Keratinocyte (primary cell): ENCODE results near the gene NF1. TPM values are rescaled to one million over a fixed set of nuclear protein-coding genes. Genes with fewer than 3 reads are reported as not detected.

Source experiments
- DNase-seq: peaks from one replicate; pipeline ENCODE4 v3.0.0-alpha.2; 2011; ENCODE audit warnings: low read depth, missing footprints, low spot score
- FAIRE-seq: peaks from 2 replicates; lab custom pipeline; 2011; peaks lifted over from hg19 to GRCh38; lab: Jason Lieb, UNC
- H2AFZ ChIP-seq: 2 replicates; pipeline ENCODE4 v1.6.0; 2012; ENCODE audit warnings: low read length, control low read depth, inconsistent platforms; ENCODE audit not compliant: control insufficient read depth
- H3K27ac ChIP-seq: 2 replicates; pipeline ENCODE4 v1.5.1; 2011; ENCODE audit warnings: low read length; ENCODE audit not compliant: control insufficient read depth, insufficient read depth
- H3K27me3 ChIP-seq: 3 replicates; pipeline ENCODE4 v1.6.0; 2011; ENCODE audit warnings: low read length; ENCODE audit not compliant: control insufficient read depth, insufficient read depth; ENCODE audit errors: extremely low read depth
- H3K36me3 ChIP-seq, 2 experiments: 2 replicates in 1 of 2; 3 replicates in 1 of 2; pipeline ENCODE4 v1.5.1; 2011; ENCODE audit warnings: low read length in 2 of 2, mild to moderate bottlenecking in 1 of 2; ENCODE audit not compliant: control insufficient read depth in 2 of 2, insufficient read depth in 2 of 2; ENCODE audit errors: extremely low read depth in 1 of 2
- H3K4me1 ChIP-seq: 3 replicates; pipeline ENCODE4 v1.5.1; 2011; ENCODE audit warnings: low read length; ENCODE audit not compliant: control insufficient read depth, insufficient read depth; ENCODE audit errors: extremely low read depth
- H3K4me2 ChIP-seq: 3 replicates; pipeline ENCODE4 v1.6.0; 2011; ENCODE audit warnings: low read depth, low read length; ENCODE audit not compliant: control insufficient read depth, insufficient read depth; ENCODE audit errors: extremely low read depth
- H3K4me3 ChIP-seq, 3 experiments: fragments of 200-600 bp in 1 of 3; sonication (generic) in 1 of 3; 2 replicates in 2 of 3; 3 replicates in 1 of 3; pipeline ENCODE4 v1.5.1; 2011 to 2016; ENCODE audit warnings: low read length in 3 of 3, mild to moderate bottlenecking in 3 of 3, control low read depth in 2 of 3, inconsistent platforms in 1 of 3, low read depth in 1 of 3, mixed read lengths in 1 of 3, mixed run types in 1 of 3, moderate library complexity in 1 of 3; ENCODE audit not compliant: control insufficient read depth in 2 of 3, insufficient read depth in 2 of 3; ENCODE audit errors: extremely low read depth in 1 of 3
- H3K79me2 ChIP-seq: 2 replicates; pipeline ENCODE4 v1.6.0; 2012; ENCODE audit warnings: low read length; ENCODE audit not compliant: control insufficient read depth, insufficient read depth
- H3K9ac ChIP-seq: 3 replicates; pipeline ENCODE4 v1.6.0; 2011; ENCODE audit warnings: low read length; ENCODE audit not compliant: control insufficient read depth, insufficient read depth; ENCODE audit errors: extremely low read depth
- H3K9me1 ChIP-seq: 3 replicates; pipeline ENCODE4 v1.6.0; 2011; ENCODE audit warnings: low read length; ENCODE audit not compliant: control insufficient read depth, insufficient read depth; ENCODE audit errors: extremely low read depth
- H3K9me3 ChIP-seq: 2 replicates; pipeline ENCODE4 v1.5.1; 2012; ENCODE audit warnings: low read depth, low read length; ENCODE audit not compliant: control insufficient read depth
- H4K20me1 ChIP-seq: 3 replicates; pipeline ENCODE4 v1.6.0; 2011; ENCODE audit warnings: low read length; ENCODE audit not compliant: control insufficient read depth, insufficient read depth; ENCODE audit errors: extremely low read depth
- EZH2 ChIP-seq: IDR thresholded peaks from one replicate; pipeline ENCODE4 v1.6.1; 2012; ENCODE audit warnings: inconsistent platforms, mild to moderate bottlenecking, low read length, moderate library complexity
- dilution Hi-C: fragments of 300-500 bp; cut with MboI; formaldehyde crosslinking; loops from one replicate; pipeline ENCODE4 v1.7.0; 2020; ENCODE audit warnings: low sequenced_read_pairs; ENCODE audit not compliant: extremely low pct_ligation_motif_present
- polyA plus RNA-seq, 5 experiments: library from polyadenylated mRNA; depleted of rRNA in 3 of 5; stranded (reverse) in 3 of 5; stranded (forward) in 1 of 5; unstranded in 1 of 5; fragments of >200 nt; gene quantifications; 1 replicate in 1 of 5; 2 replicates in 3 of 5; 3 replicates in 1 of 5; pipeline versions ENCODE4 v1.2.1 to v1.2.3, GENCODE V29; 2011 to 2012; ENCODE audit warnings: missing spikeins in 2 of 5, low read depth in 1 of 5, low replicate concordance in 1 of 5
- TF ChIP-seq, protein P1 (sequence below), 3 experiments: IDR thresholded peaks in 1 of 3; conservative IDR thresholded peaks in 1 of 3; optimal IDR thresholded peaks in 1 of 3; 2 replicates in 2 of 3; 3 replicates in 1 of 3; pipeline versions ENCODE3 to v1.5.1; 2011; ENCODE audit warnings: low read length in 3 of 3, mild to moderate bottlenecking in 3 of 3, moderate library complexity in 2 of 3, control low read depth in 1 of 3, inconsistent platforms in 1 of 3; ENCODE audit not compliant: insufficient read depth in 2 of 3; ENCODE audit errors: extremely low read depth in 1 of 3

Gene NF1
- polyA plus RNA-seq, 1 donor (not counting 4 experiments of a cell fraction or from before 2014, with no cell fraction given): 26.7 TPM

DNA sequence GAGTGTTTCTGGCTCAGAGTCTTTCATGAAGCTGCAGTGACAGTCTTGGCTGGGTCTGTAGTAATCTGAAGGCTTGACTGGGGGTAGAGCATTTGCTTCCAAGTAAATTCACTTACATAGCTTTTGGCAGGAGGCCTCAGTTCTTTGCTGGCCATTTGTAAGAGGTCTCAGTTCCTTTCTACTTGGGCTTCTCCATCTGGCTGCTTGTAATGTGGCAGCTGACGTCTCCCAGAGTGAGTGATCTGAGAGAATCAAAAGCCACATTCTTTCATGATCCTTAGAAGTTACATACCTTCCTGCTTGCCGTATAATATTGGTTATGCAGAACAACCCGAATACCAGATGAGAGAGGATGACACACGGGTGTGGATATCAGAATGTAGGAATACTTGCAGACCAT, 39.8 kb downstream of the NF1 start:
- peaks cover 8% of the 10 kb centered on the region for H3K9me1 ChIP-seq
- H3K27ac ChIP-seq: no peak overlapping the region
- peaks cover 0 to 3% of the 10 kb centered on the region in 2 experiments for H3K36me3 ChIP-seq
- H3K9ac ChIP-seq: no peak overlapping the region
- H3K4me3 ChIP-seq: no peak overlapping the region
- H4K20me1 ChIP-seq: peaks cover 11% of the 10 kb centered on the region
- H3K27me3 ChIP-seq: no peaks in the 10 kb centered on the region
- H2AFZ ChIP-seq: no peak overlapping the region
- TF ChIP-seq, protein P1, sequence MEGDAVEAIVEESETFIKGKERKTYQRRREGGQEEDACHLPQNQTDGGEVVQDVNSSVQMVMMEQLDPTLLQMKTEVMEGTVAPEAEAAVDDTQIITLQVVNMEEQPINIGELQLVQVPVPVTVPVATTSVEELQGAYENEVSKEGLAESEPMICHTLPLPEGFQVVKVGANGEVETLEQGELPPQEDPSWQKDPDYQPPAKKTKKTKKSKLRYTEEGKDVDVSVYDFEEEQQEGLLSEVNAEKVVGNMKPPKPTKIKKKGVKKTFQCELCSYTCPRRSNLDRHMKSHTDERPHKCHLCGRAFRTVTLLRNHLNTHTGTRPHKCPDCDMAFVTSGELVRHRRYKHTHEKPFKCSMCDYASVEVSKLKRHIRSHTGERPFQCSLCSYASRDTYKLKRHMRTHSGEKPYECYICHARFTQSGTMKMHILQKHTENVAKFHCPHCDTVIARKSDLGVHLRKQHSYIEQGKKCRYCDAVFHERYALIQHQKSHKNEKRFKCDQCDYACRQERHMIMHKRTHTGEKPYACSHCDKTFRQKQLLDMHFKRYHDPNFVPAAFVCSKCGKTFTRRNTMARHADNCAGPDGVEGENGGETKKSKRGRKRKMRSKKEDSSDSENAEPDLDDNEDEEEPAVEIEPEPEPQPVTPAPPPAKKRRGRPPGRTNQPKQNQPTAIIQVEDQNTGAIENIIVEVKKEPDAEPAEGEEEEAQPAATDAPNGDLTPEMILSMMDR (optimal IDR thresholded peaks at IDR 0.05 in 1 of 3, IDR thresholded peaks at IDR 0.05 in 1 of 3, conservative IDR thresholded peaks at IDR 0.05 in 1 of 3; ENCODE audit: extremely low read depth in 1 of 3, insufficient read depth in 2 of 3, low read length in 3 of 3): no peak
- TF ChIP-seq EZH2: no peak
- no peaks in the 10 kb centered on the region for H3K9me3 ChIP-seq
- peaks cover 41% of the 10 kb centered on the region for H3K79me2 ChIP-seq
- dilution Hi-C loops: no loop called here
- no peak for FAIRE-seq
- no peak overlapping the region for H3K4me2 ChIP-seq
- H3K4me1 ChIP-seq: peaks cover 11% of the 10 kb centered on the region
- no peak for DNase-seq

DNA sequence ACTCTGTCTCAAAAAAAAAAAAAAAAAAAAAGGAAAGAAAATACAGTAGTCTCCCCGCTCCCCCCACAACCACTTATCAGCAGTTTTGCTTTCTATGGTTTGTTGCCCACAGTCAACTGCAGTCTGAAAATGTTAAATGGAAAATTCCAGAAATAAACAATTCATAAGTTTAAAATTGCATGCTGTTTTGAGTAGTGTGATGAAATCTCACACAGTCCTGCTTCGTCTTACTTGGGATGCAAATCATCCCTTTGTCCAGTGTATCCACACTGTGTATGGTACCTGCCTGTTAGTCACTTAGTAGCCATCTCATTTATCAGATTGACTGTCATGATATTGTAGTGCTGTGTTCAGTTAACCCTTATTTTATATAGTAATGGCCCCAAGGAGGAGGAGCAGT, 41.5 kb downstream of the NF1 start:
- peaks cover 0 to 3% of the 10 kb centered on the region in 2 experiments for H3K36me3 ChIP-seq
- H2AFZ ChIP-seq: no peak overlapping the region
- H3K9ac ChIP-seq: no peak overlapping the region
- TF ChIP-seq, protein P1 (optimal IDR thresholded peaks at IDR 0.05 in 1 of 3, IDR thresholded peaks at IDR 0.05 in 1 of 3, conservative IDR thresholded peaks at IDR 0.05 in 1 of 3; ENCODE audit: extremely low read depth in 1 of 3, insufficient read depth in 2 of 3, low read length in 3 of 3): no peak
- H3K4me2 ChIP-seq: no peak overlapping the region
- no peak for DNase-seq
- H3K4me1 ChIP-seq: no peaks in the 10 kb centered on the region
- H4K20me1 ChIP-seq: peaks cover under 1% of the 10 kb centered on the region
- H3K79me2 ChIP-seq: peaks cover 33% of the 10 kb centered on the region
- no peaks in the 10 kb centered on the region for H3K27me3 ChIP-seq
- H3K9me1 ChIP-seq: no peaks in the 10 kb centered on the region
- no peak for FAIRE-seq
- H3K4me3 ChIP-seq: no peak overlapping the region
- dilution Hi-C loops: no loop called here
- no peaks in the 10 kb centered on the region for H3K9me3 ChIP-seq
- H3K27ac ChIP-seq: no peak overlapping the region
